HEK293 (cell line): ENCODE data around the gene TCOF1.
"Not testable (repeated sequence)": the region's sequence is repeated elsewhere in the genome, so short reads cannot be mapped to it uniquely, and the experiment has no call there.

Experiments
- CTCF ChIA-PET: fragments of 350-600 bp; formaldehyde crosslinking; extraction: SDS; loops from one replicate; lab custom pipeline; 2021; ENCODE audit warnings: antibody characterized with exemption; lab: Yijun Ruan, JAX
- POLR2A ChIA-PET: fragments of 300-600 bp; formaldehyde crosslinking; extraction: SDS; loops from one replicate; lab custom pipeline; 2020; ENCODE audit warnings: antibody characterized with exemption, inconsistent platforms; lab: Yijun Ruan, JAX
- H3K27ac ChIP-seq: fragments of 200-500 bp; sonication (Bioruptor generic); 2 replicates; pipeline ENCODE4 v1.5.1; 2014; ENCODE audit warnings: low read depth, low read length, control low read depth, inconsistent platforms; ENCODE audit errors: extremely low read depth
- H3K36me3 ChIP-seq, 2 experiments: fragments of 200-500 bp in 1 of 2; sonication (Bioruptor generic) in 1 of 2; 1 replicate in 1 of 2; 2 replicates in 1 of 2; pipeline ENCODE4 v1.5.1; 2014 to 2017; ENCODE audit warnings: inconsistent platforms in 2 of 2, low read length in 2 of 2; ENCODE audit not compliant: control insufficient read depth in 2 of 2, insufficient read depth in 1 of 2
- H3K4me1 ChIP-seq: fragments of 200-500 bp; sonication (Bioruptor generic); 2 replicates; pipeline ENCODE4 v1.5.1; 2014; ENCODE audit warnings: mild to moderate bottlenecking, low read length, inconsistent platforms; ENCODE audit not compliant: control insufficient read depth, insufficient read depth
- H3K4me3 ChIP-seq: 2 replicates; pipeline ENCODE4 v1.5.1; 2011; ENCODE audit warnings: low read depth, mild to moderate bottlenecking, control low read depth, low read length, moderate library complexity
- H3K9me3 ChIP-seq: fragments of 200-500 bp; sonication (Bioruptor generic); 2 replicates; pipeline ENCODE4 v1.5.1; 2014; ENCODE audit warnings: low read depth, low read length, inconsistent platforms; ENCODE audit not compliant: control insufficient read depth, insufficient read depth
- EGR2 ChIP-seq: fragments of 450-650 bp; formaldehyde crosslinking; IDR thresholded peaks from 2 replicates; pipeline ENCODE4 v1.5.1; 2016; ENCODE audit warnings: low read depth, missing biosample characterization, missing genetic modification characterization
- GLIS1 ChIP-seq: fragments of 450-650 bp; formaldehyde crosslinking; IDR thresholded peaks from 2 replicates; pipeline ENCODE4 v1.5.1; 2016; ENCODE audit warnings: missing biosample characterization, missing genetic modification characterization
- KLF1 ChIP-seq: fragments of 450-650 bp; formaldehyde crosslinking; IDR thresholded peaks from 2 replicates; pipeline ENCODE4 v1.5.1; 2016; ENCODE audit warnings: missing biosample characterization, missing genetic modification characterization
- KLF9 ChIP-seq: fragments of 450-650 bp; formaldehyde crosslinking; IDR thresholded peaks from 2 replicates; pipeline ENCODE4 v1.5.1; 2016; ENCODE audit warnings: missing biosample characterization, missing genetic modification characterization, low read depth
- OVOL3 ChIP-seq: fragments of 450-650 bp; formaldehyde crosslinking; IDR thresholded peaks from 2 replicates; pipeline ENCODE4 v1.5.1; 2016; ENCODE audit warnings: missing biosample characterization, missing genetic modification characterization
- SP2 ChIP-seq: fragments of 450-650 bp; formaldehyde crosslinking; IDR thresholded peaks from 2 replicates; pipeline ENCODE4 v1.5.1; 2016; ENCODE audit warnings: missing biosample characterization, missing genetic modification characterization
- YY2 ChIP-seq: fragments of 450-650 bp; formaldehyde crosslinking; IDR thresholded peaks from 2 replicates; pipeline ENCODE4 v1.5.1; 2016; ENCODE audit warnings: missing biosample characterization, missing genetic modification characterization
- ZBTB1 ChIP-seq: fragments of 450-650 bp; formaldehyde crosslinking; IDR thresholded peaks from 2 replicates; pipeline ENCODE4 v1.5.1; 2016; ENCODE audit warnings: missing biosample characterization, missing genetic modification characterization
- ZFHX2 ChIP-seq: fragments of 450-650 bp; formaldehyde crosslinking; conservative IDR thresholded peaks from 2 replicates; pipeline ENCODE4 v1.5.1; 2016; ENCODE audit warnings: missing biosample characterization, missing genetic modification characterization
- ZIC2 ChIP-seq: fragments of 450-650 bp; formaldehyde crosslinking; IDR thresholded peaks from 2 replicates; pipeline ENCODE4 v1.5.1; 2016; ENCODE audit warnings: missing biosample characterization, missing genetic modification characterization
- ZNF112 ChIP-seq: fragments of 450-650 bp; formaldehyde crosslinking; IDR thresholded peaks from 2 replicates; pipeline ENCODE4 v1.5.0; 2017; ENCODE audit warnings: missing biosample characterization, missing genetic modification characterization
- ZNF214 ChIP-seq: fragments of 450-650 bp; formaldehyde crosslinking; IDR thresholded peaks from 2 replicates; pipeline ENCODE4 v1.5.1; 2017; ENCODE audit warnings: missing biosample characterization, mild to moderate bottlenecking, missing genetic modification characterization, borderline replicate concordance
- ZNF416 ChIP-seq: fragments of 450-650 bp; formaldehyde crosslinking; IDR thresholded peaks from 2 replicates; pipeline ENCODE4 v1.5.1; 2016; ENCODE audit warnings: missing biosample characterization, missing genetic modification characterization
- ZNF544 ChIP-seq: fragments of 450-650 bp; formaldehyde crosslinking; IDR thresholded peaks from 2 replicates; pipeline ENCODE4 v1.5.0; 2017; ENCODE audit warnings: missing biosample characterization, missing genetic modification characterization
- ZNF560 ChIP-seq: fragments of 450-650 bp; formaldehyde crosslinking; IDR thresholded peaks from 2 replicates; pipeline ENCODE4 v1.5.1; 2017; ENCODE audit warnings: missing biosample characterization, missing genetic modification characterization, borderline replicate concordance
- ZNF785 ChIP-seq: fragments of 450-650 bp; formaldehyde crosslinking; IDR thresholded peaks from 2 replicates; pipeline ENCODE4 v1.5.1; 2016; ENCODE audit warnings: missing biosample characterization, missing genetic modification characterization
- ZNF791 ChIP-seq: fragments of 450-650 bp; formaldehyde crosslinking; IDR thresholded peaks from 2 replicates; pipeline ENCODE4 v1.5.1; 2016; ENCODE audit warnings: missing biosample characterization, missing genetic modification characterization
- TF ChIP-seq, protein P1 (sequence below): fragments of 450-650 bp; formaldehyde crosslinking; IDR thresholded peaks from 2 replicates; pipeline ENCODE4 v1.5.1; 2016; ENCODE audit warnings: missing biosample characterization, missing genetic modification characterization
- TF ChIP-seq, protein P2 (sequence below): fragments of 450-650 bp; formaldehyde crosslinking; IDR thresholded peaks from 2 replicates; pipeline ENCODE4; 2016; ENCODE audit warnings: missing biosample characterization, missing genetic modification characterization
- TF ChIP-seq, protein P3 (sequence below): fragments of 450-650 bp; formaldehyde crosslinking; IDR thresholded peaks from 2 replicates; pipeline ENCODE4 v1.5.1; 2016; ENCODE audit warnings: missing biosample characterization, missing genetic modification characterization

Gene TCOF1

DNA sequence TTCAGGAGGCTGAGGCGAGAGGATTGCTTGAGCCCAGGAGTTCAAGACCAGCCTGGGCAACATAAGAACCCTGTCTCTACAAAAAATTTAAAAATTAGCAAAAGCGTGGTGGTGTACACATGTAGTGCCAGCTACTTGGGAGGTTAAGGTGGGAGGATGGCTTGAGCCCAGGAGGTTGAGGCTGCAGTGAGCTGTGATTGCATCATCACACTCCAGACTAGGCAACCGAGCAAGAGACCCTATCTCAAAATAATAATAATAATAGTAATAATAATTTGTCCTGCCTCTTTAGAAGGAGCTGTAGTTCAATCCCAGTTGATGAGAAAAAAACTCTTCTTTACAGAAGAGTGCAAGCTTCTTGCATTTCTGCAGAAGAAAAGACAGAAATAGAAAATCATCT is 65.3 kb downstream of the TCOF1 start:
- CTCF ChIA-PET = no interaction called here
- no peak overlapping the region for H3K4me3 ChIP-seq
- POLR2A ChIA-PET = no interaction called here

GRCh38 chr5:150426165-150426564 is 68.7 kb downstream of the TCOF1 start:
- ChIA-PET CTCF (interaction anchor here (0.6 to 1.0 kb wide), 2 partner anchors 16 to 1195 kb away, joined by 3 read pairs; no protein-coding TSS in a partner anchor), POLR2A (interaction anchor here (0.7 kb wide), 1 partner anchor 814 kb away, joined by 3 read pairs; no protein-coding TSS in a partner anchor)
- not testable (repeated sequence) for H3K27ac ChIP-seq, H3K4me1 ChIP-seq, H3K36me3 ChIP-seq, H3K4me3 ChIP-seq, H3K9me3 ChIP-seq

More for the DNA sequence above, 65.3 kb downstream of the TCOF1 start:
- Histone ChIP-seq H3K9me3 (no peaks in the 10 kb centered on the region), H3K36me3 (no peaks in the 10 kb centered on the region), H3K4me1 (no peaks in the 10 kb centered on the region), H3K27ac (no peak overlapping the region)
- TF ChIP-seq, protein P1, sequence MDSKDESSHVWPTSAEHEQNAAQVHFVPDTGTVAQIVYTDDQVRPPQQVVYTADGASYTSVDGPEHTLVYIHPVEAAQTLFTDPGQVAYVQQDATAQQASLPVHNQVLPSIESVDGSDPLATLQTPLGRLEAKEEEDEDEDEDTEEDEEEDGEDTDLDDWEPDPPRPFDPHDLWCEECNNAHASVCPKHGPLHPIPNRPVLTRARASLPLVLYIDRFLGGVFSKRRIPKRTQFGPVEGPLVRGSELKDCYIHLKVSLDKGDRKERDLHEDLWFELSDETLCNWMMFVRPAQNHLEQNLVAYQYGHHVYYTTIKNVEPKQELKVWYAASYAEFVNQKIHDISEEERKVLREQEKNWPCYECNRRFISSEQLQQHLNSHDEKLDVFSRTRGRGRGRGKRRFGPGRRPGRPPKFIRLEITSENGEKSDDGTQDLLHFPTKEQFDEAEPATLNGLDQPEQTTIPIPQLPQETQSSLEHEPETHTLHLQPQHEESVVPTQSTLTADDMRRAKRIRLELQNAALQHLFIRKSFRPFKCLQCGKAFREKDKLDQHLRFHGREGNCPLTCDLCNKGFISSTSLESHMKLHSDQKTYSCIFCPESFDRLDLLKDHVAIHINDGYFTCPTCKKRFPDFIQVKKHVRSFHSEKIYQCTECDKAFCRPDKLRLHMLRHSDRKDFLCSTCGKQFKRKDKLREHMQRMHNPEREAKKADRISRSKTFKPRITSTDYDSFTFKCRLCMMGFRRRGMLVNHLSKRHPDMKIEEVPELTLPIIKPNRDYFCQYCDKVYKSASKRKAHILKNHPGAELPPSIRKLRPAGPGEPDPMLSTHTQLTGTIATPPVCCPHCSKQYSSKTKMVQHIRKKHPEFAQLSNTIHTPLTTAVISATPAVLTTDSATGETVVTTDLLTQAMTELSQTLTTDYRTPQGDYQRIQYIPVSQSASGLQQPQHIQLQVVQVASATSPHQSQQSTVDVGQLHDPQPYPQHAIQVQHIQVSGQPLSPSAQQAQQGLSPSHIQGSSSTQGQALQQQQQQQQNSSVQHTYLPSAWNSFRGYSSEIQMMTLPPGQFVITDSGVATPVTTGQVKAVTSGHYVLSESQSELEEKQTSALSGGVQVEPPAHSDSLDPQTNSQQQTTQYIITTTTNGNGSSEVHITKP (tag by site-specific recombination) = no peak
- TF ChIP-seq, protein P2, sequence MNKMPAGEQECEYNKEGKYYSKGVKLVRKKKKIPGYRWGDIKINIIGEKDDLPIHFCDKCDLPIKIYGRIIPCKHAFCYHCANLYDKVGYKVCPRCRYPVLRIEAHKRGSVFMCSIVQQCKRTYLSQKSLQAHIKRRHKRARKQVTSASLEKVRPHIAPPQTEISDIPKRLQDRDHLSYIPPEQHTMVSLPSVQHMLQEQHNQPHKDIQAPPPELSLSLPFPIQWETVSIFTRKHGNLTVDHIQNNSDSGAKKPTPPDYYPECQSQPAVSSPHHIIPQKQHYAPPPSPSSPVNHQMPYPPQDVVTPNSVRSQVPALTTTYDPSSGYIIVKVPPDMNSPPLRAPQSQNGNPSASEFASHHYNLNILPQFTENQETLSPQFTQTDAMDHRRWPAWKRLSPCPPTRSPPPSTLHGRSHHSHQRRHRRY (tag by site-specific recombination) = no peak
- TF ChIP-seq KLF9 = no peak
- TF ChIP-seq, protein P3, sequence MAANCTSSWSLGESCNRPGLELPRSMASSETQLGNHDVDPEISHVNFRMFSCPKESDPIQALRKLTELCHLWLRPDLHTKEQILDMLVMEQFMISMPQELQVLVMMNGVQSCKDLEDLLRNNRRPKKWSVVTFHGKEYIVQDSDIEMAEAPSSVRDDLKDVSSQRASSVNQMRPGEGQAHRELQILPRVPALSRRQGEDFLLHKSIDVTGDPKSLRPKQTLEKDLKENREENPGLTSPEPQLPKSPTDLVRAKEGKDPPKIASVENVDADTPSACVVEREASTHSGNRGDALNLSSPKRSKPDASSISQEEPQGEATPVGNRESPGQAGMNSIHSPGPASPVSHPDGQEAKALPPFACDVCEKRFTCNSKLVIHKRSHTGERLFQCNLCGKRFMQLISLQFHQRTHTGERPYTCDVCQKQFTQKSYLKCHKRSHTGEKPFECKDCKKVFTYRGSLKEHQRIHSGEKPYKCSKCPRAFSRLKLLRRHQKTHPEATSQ (tag by site-specific recombination) = no peak
- TF ChIP-seq ZNF791 = no peak
- TF ChIP-seq ZNF112 = no peak
- TF ChIP-seq ZNF544 (tag by site-specific recombination) = no peak
- no peak for TF ChIP-seq ZNF560
- no peak for TF ChIP-seq SP2 (tag by site-specific recombination)
- TF ChIP-seq YY2 (tag by site-specific recombination) = no peak
- TF ChIP-seq ZNF785 = no peak
- no peak for TF ChIP-seq ZNF416 (tag by site-specific recombination)
- no peak for TF ChIP-seq ZIC2 (tag by site-specific recombination)
- no peak for TF ChIP-seq OVOL3

DNA sequence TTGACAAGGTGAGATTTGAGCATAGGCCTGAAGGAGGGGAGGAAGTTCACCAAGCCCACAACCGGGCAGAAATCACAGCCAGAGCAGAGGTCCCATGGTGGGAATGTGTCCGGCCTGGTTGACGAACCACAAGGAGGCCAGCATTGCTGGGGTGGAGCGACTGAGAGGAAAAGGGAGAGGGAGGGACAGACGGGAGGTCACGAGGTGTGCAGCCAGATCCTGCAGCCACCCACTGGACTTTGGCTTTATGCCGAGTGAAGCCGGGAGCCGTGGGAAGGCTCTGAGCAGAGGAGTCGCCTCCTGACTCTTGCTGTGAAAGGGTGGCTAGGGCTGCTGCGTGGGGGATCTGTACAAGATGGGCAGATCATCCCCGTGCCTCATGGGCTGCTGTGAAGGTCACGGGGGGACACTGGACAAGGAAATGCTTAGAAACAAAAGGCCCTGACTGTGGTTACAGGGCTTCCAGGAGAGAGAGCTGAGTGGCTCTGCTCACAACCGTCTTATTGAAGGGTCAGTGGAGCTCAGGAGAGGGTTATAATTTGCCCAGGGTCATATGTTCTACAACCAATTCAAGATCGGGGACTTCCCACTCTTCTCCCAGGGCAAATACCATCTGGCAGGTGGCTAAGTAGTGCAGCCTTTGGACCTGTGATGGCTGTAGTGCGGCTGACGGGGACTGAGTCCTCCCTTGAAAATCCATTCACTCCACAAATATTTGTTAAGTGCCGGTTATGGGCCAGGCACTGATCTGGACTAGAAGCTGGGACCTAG is 70.8 kb downstream of the TCOF1 start:
- no peak for TF ChIP-seq KLF1 (tag by site-specific recombination)
- no peak for TF ChIP-seq GLIS1 (tag by site-specific recombination)
- TF ChIP-seq ZNF214 = no peak
- no peak for TF ChIP-seq ZBTB1 (tag by site-specific recombination)
- TF ChIP-seq ZFHX2 (tag by site-specific recombination) = no peak; the same call in 1 of the 2 replicates
- TF ChIP-seq EGR2 (tag by site-specific recombination) = peak; percentile 65
- H3K27ac ChIP-seq = no peak overlapping the region
- H3K4me3 ChIP-seq = no peak overlapping the region
- POLR2A ChIA-PET = interaction anchor here (0.5 kb wide), 1 partner anchor 39 kb away, joined by 5 read pairs; no protein-coding TSS in a partner anchor
- no peaks in the 10 kb centered on the region for H3K36me3 ChIP-seq
- CTCF ChIA-PET = interaction anchor here (0.7 kb wide), 1 partner anchor 201 kb away, joined by 6 read pairs; no protein-coding TSS in a partner anchor
- H3K9me3 ChIP-seq = no peaks in the 10 kb centered on the region
- H3K4me1 ChIP-seq = no peaks in the 10 kb centered on the region
